ENCODE measurements around the gene THPO.
A peak's percentile ranks its signal among the peaks of the same experiment; 100 is the strongest.
"Not testable (repeated sequence)": the region's sequence is repeated elsewhere in the genome, so short reads cannot be mapped to it uniquely, and the experiment has no call there.

The THPO gene

DNA sequence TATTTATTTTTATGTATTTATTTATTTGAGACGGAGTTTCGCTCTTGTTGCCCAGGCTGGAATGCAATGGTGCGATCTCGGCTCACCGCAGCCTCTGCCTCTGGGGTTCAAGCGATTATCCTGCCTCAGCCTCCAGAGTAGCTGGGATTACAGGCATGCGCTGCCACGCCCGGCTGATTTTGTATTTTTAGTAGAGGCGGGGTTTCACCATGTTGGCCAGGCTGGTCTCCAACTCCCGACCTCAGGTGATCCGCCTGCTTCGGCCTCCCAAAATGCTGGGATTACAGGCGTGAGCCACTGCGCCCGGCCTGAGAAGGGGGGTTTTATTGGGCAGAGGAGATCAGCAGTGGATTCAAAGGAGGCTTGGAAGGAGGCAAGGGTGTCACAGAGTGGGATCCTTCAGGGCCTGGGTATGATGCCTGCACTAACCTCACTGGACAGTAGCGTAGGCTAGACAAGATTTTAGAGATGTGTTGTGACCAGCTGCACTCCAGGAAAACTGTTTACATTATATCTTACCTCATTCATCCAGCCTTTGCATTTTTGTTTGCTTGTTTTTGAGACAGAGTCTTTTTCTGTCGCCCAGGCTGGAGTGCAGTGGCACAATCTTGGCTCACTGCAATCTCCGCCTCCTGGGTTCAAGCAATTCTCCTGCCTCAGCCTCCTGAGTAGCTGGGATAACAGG lies 38.4 kb downstream of the THPO start:
- H3K4me2 ChIP-seq (ENCODE audit: low read length); H3K56ac ChIP-seq (ENCODE audit: low read length); H3K18ac ChIP-seq (ENCODE audit: low read length); H3K9ac ChIP-seq (ENCODE audit: low read length); H2BK5ac ChIP-seq (ENCODE audit: low read length); H3K27me3 ChIP-seq (ENCODE audit: insufficient read depth, low read length, poor library complexity); H3K4me1 ChIP-seq (ENCODE audit: control insufficient read depth, low read depth, low read length); H3K23ac ChIP-seq (ENCODE audit: low read length); H2AK5ac ChIP-seq (ENCODE audit: low read length); H2BK15ac ChIP-seq (replicated peaks; ENCODE audit: low read depth); H3K79me2 ChIP-seq (ENCODE audit: control insufficient read depth, insufficient read depth, low read length); H3K4ac ChIP-seq (ENCODE audit: low read depth, low read length); H2BK120ac ChIP-seq (ENCODE audit: low read depth, low read length); H4K8ac ChIP-seq (ENCODE audit: low read depth, low read length); DNase-seq; H3K36me3 ChIP-seq (ENCODE audit: control insufficient read depth, insufficient read depth, low read length); H4K5ac ChIP-seq (ENCODE audit: low read length); H3K27ac ChIP-seq (ENCODE audit: low read depth, low read length); H3K4me3 ChIP-seq (ENCODE audit: low read length); H3K79me1 ChIP-seq (ENCODE audit: low read length): not testable (repeated sequence)
- WGBS (ENCODE audit: extremely low coverage, insufficient coverage, low lambda C conversion rate), result no CpG with 5 or more reads among the region's 19 CpGs

DNA sequence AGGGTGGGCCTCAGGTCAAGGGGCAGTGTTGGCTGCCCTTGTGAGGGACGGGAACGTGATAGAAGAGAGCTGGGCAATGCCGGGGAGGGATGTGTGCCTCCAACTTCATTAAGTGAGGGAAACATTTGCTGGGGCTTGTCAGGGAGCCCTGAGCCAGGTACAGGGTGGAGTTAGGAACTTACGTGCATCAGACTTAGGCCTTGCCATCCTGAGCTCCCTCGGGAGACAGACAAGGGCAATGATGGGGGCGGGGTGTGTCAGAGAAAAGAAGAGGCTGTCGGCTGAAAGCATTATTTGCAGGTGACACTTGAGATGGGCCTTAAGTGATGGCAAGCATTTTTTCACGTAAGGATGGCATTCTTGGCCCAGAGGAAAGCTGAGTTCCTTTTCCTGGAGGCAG lies 39.0 kb downstream of the THPO start:
- no peak overlapping the region for H2BK120ac ChIP-seq (ENCODE audit: low read depth, low read length)
- H2BK15ac ChIP-seq (replicated peaks; ENCODE audit: low read depth), result no peak overlapping the region
- H3K18ac ChIP-seq (ENCODE audit: low read length), result no peak overlapping the region
- H2BK5ac ChIP-seq (ENCODE audit: low read length), result no peak overlapping the region
- peaks cover 3% of the 10 kb centered on the region for H3K79me1 ChIP-seq (ENCODE audit: low read length)
- H3K36me3 ChIP-seq (ENCODE audit: control insufficient read depth, insufficient read depth, low read length), result peaks cover 5% of the 10 kb centered on the region
- peaks cover 3% of the 10 kb centered on the region for H3K4me1 ChIP-seq (ENCODE audit: control insufficient read depth, low read depth, low read length)
- no peak overlapping the region for H3K9ac ChIP-seq (ENCODE audit: low read length)
- H3K27ac ChIP-seq (ENCODE audit: low read depth, low read length), result no peak overlapping the region
- H3K4ac ChIP-seq (ENCODE audit: low read depth, low read length), result no peak overlapping the region
- H3K4me2 ChIP-seq (ENCODE audit: low read length), result no peak overlapping the region
- H3K23ac ChIP-seq (ENCODE audit: low read length), result no peak overlapping the region
- H3K4me3 ChIP-seq (ENCODE audit: low read length), result no peak overlapping the region
- H3K56ac ChIP-seq (ENCODE audit: low read length), result no peak overlapping the region
- no peak overlapping the region for H4K5ac ChIP-seq (ENCODE audit: low read length)
- no peaks in the 10 kb centered on the region for H3K79me2 ChIP-seq (ENCODE audit: control insufficient read depth, insufficient read depth, low read length)
- WGBS (ENCODE audit: extremely low coverage, insufficient coverage, low lambda C conversion rate), result no CpG with 5 or more reads among the region's 8 CpGs
- no peak overlapping the region for H4K8ac ChIP-seq (ENCODE audit: low read depth, low read length)
- no peaks in the 10 kb centered on the region for H3K27me3 ChIP-seq (ENCODE audit: insufficient read depth, low read length, poor library complexity)
- no peak overlapping the region for H2AK5ac ChIP-seq (ENCODE audit: low read length)
- no peak for DNase-seq

DNA sequence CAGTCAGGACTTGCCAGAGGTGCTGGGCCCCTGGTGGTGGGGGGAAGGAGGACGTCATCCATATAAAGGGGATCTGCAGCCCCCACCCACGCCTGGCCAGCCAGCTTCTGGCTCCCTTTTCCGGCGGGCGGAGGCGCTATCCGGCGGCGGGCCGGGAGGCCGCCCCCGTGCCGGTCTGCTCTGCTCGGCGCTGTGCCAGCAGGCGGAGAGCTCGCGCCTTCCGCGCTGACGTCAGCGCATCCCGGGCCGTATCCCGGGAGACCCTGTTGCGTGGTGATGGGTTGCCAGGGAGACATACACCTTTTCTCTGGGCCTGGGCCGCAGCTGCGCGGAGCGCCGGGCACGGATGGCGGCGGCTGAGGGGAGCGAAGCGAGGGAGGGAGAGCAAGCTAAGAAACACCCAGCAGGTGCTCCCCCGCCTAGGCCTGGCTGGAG lies 39.5 kb downstream of the THPO start:
- H2BK5ac ChIP-seq (ENCODE audit: low read length), result no peak overlapping the region
- no peak overlapping the region for H3K4me3 ChIP-seq (ENCODE audit: low read length)
- no peak overlapping the region for H2BK120ac ChIP-seq (ENCODE audit: low read depth, low read length)
- peak; percentile 93 for DNase-seq
- H3K79me1 ChIP-seq (ENCODE audit: low read length), result peaks cover 3% of the 10 kb centered on the region
- H3K4me2 ChIP-seq (ENCODE audit: low read length), result no peak overlapping the region
- no peak overlapping the region for H4K8ac ChIP-seq (ENCODE audit: low read depth, low read length)
- H3K56ac ChIP-seq (ENCODE audit: low read length), result no peak overlapping the region
- H2BK15ac ChIP-seq (replicated peaks; ENCODE audit: low read depth), result no peak overlapping the region
- H3K18ac ChIP-seq (ENCODE audit: low read length), result no peak overlapping the region
- no peak overlapping the region for H3K27ac ChIP-seq (ENCODE audit: low read depth, low read length)
- no peak overlapping the region for H4K5ac ChIP-seq (ENCODE audit: low read length)
- H3K9ac ChIP-seq (ENCODE audit: low read length), result no peak overlapping the region
- no peaks in the 10 kb centered on the region for H3K79me2 ChIP-seq (ENCODE audit: control insufficient read depth, insufficient read depth, low read length)
- H3K36me3 ChIP-seq (ENCODE audit: control insufficient read depth, insufficient read depth, low read length), result peaks cover 7% of the 10 kb centered on the region
- no peak overlapping the region for H2AK5ac ChIP-seq (ENCODE audit: low read length)
- H3K4ac ChIP-seq (ENCODE audit: low read depth, low read length), result no peak overlapping the region
- peaks cover 3% of the 10 kb centered on the region for H3K4me1 ChIP-seq (ENCODE audit: control insufficient read depth, low read depth, low read length)
- H3K23ac ChIP-seq (ENCODE audit: low read length), result no peak overlapping the region
- H3K27me3 ChIP-seq (ENCODE audit: insufficient read depth, low read length, poor library complexity), result no peaks in the 10 kb centered on the region
- no CpG with 5 or more reads among the region's 37 CpGs for WGBS (ENCODE audit: extremely low coverage, insufficient coverage, low lambda C conversion rate)

DNA sequence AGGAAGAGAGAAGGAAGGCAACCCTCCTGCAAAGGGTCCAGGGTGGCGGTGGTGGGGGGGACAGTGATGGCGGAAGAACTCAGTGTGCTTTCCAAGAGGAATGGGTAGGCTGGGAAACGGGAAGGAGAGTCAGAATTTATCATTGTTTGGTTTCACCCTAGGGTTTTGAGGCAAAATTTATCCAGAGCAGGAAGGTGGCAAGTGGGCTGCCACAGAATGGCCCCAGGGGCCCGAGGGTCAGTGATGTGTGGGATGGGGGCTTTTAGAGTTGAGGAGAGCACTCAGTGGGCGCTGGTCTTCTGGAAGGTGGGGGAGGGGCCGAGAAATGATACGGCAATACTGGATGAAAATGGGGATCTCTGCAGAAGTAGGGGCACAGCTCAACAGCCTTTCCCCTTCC lies 40.0 kb downstream of the THPO start:
- no peaks in the 10 kb centered on the region for H3K79me2 ChIP-seq (ENCODE audit: control insufficient read depth, insufficient read depth, low read length)
- no peak overlapping the region for H4K8ac ChIP-seq (ENCODE audit: low read depth, low read length)
- no peak overlapping the region for H3K23ac ChIP-seq (ENCODE audit: low read length)

DNA sequence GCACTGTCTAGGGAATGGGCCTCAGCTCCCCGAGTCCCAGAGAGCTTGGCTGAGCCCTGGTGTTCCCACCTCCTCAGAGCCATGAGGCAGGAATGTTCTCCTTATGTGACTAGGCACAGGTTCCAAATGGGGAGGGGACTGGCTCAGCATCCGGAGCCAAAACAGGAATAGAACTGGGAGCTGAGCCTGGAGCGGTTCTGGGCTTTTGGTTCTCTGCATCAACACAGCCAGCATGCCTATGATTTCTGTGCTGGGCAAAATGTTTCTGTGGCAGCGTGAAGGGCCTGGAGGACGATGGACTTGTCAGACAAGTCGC lies 40.6 kb downstream of the THPO start, which contains the start of gene FAM131A:
Gene FAM131A (plus strand): TSS at position 202 of the 316 bp plus-strand sequence. CDS start 31 bp downstream, at position 233.
- H3K4me3 ChIP-seq (ENCODE audit: low read length), result peak within 1 kb of the TSS; percentile 80
- no peak within 1 kb of the TSS for H4K5ac ChIP-seq (ENCODE audit: low read length)
- DNase-seq, result no peak
- peak within 1 kb of the TSS; percentile 90 for H3K9ac ChIP-seq (ENCODE audit: low read length)
- peak within 1 kb of the TSS; percentile 86 for H3K4me2 ChIP-seq (ENCODE audit: low read length)
- H3K23ac ChIP-seq (ENCODE audit: low read length), result peak within 1 kb of the TSS; percentile 74
- peak within 1 kb of the TSS; percentile 87 for H3K27ac ChIP-seq (ENCODE audit: low read depth, low read length)
- H2BK5ac ChIP-seq (ENCODE audit: low read length), result no peak within 1 kb of the TSS
- peak within 1 kb of the TSS; percentile 11 for H3K4ac ChIP-seq (ENCODE audit: low read depth, low read length)
- no peak within 1 kb of the TSS for H2BK120ac ChIP-seq (ENCODE audit: low read depth, low read length)
- H3K18ac ChIP-seq (ENCODE audit: low read length), result peak within 1 kb of the TSS; percentile 64
- H3K27me3 ChIP-seq (ENCODE audit: insufficient read depth, low read length, poor library complexity), result no peaks in the 10 kb centered on the region
- peak within 1 kb of the TSS; percentile 95 for H3K56ac ChIP-seq (ENCODE audit: low read length)
- WGBS (ENCODE audit: extremely low coverage, insufficient coverage, low lambda C conversion rate), result no CpG with 5 or more reads among the region's 6 CpGs
- H2AK5ac ChIP-seq (ENCODE audit: low read length), result peak within 1 kb of the TSS; percentile 64
- H2BK15ac ChIP-seq (replicated peaks; ENCODE audit: low read depth), result no peak within 1 kb of the TSS
- H3K79me1 ChIP-seq (ENCODE audit: low read length), result peaks cover 3% of the 10 kb centered on the region
- no peak within 1 kb of the TSS for H4K8ac ChIP-seq (ENCODE audit: low read depth, low read length)
- H3K79me2 ChIP-seq (ENCODE audit: control insufficient read depth, insufficient read depth, low read length), result no peaks in the 10 kb centered on the region
- peaks cover 8% of the 10 kb centered on the region for H3K36me3 ChIP-seq (ENCODE audit: control insufficient read depth, insufficient read depth, low read length)
- H3K4me1 ChIP-seq (ENCODE audit: control insufficient read depth, low read depth, low read length), result peaks cover 3% of the 10 kb centered on the region

More for the DNA sequence above, 40.0 kb downstream of the THPO start:
- Histone ChIP-seq H3K27ac (ENCODE audit: low read depth, low read length) (no peak overlapping the region), H3K4me1 (ENCODE audit: control insufficient read depth, low read depth, low read length) (peaks cover 3% of the 10 kb centered on the region), H3K9ac (ENCODE audit: low read length) (no peak overlapping the region), H3K36me3 (ENCODE audit: control insufficient read depth, insufficient read depth, low read length) (peaks cover 7% of the 10 kb centered on the region), H3K27me3 (ENCODE audit: insufficient read depth, low read length, poor library complexity) (no peaks in the 10 kb centered on the region), H3K4me2 (ENCODE audit: low read length) (no peak overlapping the region), H3K4ac (ENCODE audit: low read depth, low read length) (no peak overlapping the region), H3K4me3 (ENCODE audit: low read length) (no peak overlapping the region), H4K5ac (ENCODE audit: low read length) (no peak overlapping the region), H2AK5ac (ENCODE audit: low read length) (no peak overlapping the region), H2BK5ac (ENCODE audit: low read length) (no peak overlapping the region), H3K79me1 (ENCODE audit: low read length) (peaks cover 3% of the 10 kb centered on the region), H3K18ac (ENCODE audit: low read length) (no peak overlapping the region), H3K56ac (ENCODE audit: low read length) (no peak overlapping the region), H2BK15ac (replicated peaks; ENCODE audit: low read depth) (no peak overlapping the region), H2BK120ac (ENCODE audit: low read depth, low read length) (no peak overlapping the region)
- DNase-seq, result no peak
- no CpG with 5 or more reads among the region's 7 CpGs for WGBS (ENCODE audit: extremely low coverage, insufficient coverage, low lambda C conversion rate)

Data from mesendoderm (in vitro differentiated cells).